Activated CD8-positive, alpha-beta memory T cell treated with anti-CD3 and anti-CD28 coated beads, Interleukin-2, amount 50 U/mL, for 48 hours (primary cell): Measurements from ENCODE around the gene SNX25.
"Not testable (repeated sequence)": the region's sequence is repeated elsewhere in the genome, so short reads cannot be mapped to it uniquely, and the experiment has no call there.

Experiments used
- DNase-seq: peaks from one replicate; pipeline ENCODE4 v3.0.0-alpha.2; 2020

The SNX25 gene

GRCh38 chr4:185352202-185352601, 142.8 kb downstream of the SNX25 start:
- no peak for DNase-seq

- DNase-seq = no peak
Measured at GRCh38 chr4:185352741-185353140, 143.3 kb downstream of the SNX25 start.

GRCh38 chr4:185357211-185357610, 147.8 kb downstream of the SNX25 start:
- DNase-seq = no peak

- DNase-seq = no peak
Measured at GRCh38 chr4:185357733-185358440, 148.5 kb downstream of the SNX25 start.

GRCh38 chr4:185358514-185358913, 149.1 kb downstream of the SNX25 start:
- no peak for DNase-seq

- DNase-seq = no peak
Measured at GRCh38 chr4:185358959-185359358, 149.6 kb downstream of the SNX25 start.

GRCh38 chr4:185359767-185360446, 150.5 kb downstream of the SNX25 start:
- DNase-seq = no peak

- DNase-seq = no peak
Measured at GRCh38 chr4:185361872-185362271, 152.5 kb downstream of the SNX25 start.

GRCh38 chr4:185362570-185362969, 153.2 kb downstream of the SNX25 start:
- not testable (repeated sequence) for DNase-seq

- DNase-seq = no peak
Measured at GRCh38 chr4:185363251-185363650, 153.9 kb downstream of the SNX25 start.

- DNase-seq = no peak
Measured at GRCh38 chr4:185364886-185365285, 155.5 kb downstream of the SNX25 start.

GRCh38 chr4:185369731-185370130, 160.3 kb downstream of the SNX25 start:
- DNase-seq = no peak

GRCh38 chr4:185370268-185370949, 161.0 kb downstream of the SNX25 start:
- DNase-seq = no peak

GRCh38 chr4:185371702-185372101, 162.3 kb downstream of the SNX25 start:
- no peak for DNase-seq

GRCh38 chr4:185374027-185374426, 164.6 kb downstream of the SNX25 start:
- DNase-seq = no peak

GRCh38 chr4:185374573-185374972, 165.2 kb downstream of the SNX25 start:
- no peak for DNase-seq

- DNase-seq = no peak
Measured at GRCh38 chr4:185378264-185378663, 168.9 kb downstream of the SNX25 start.

GRCh38 chr4:185379326-185380295, 170.2 kb downstream of the SNX25 start:
- no peak for DNase-seq

GRCh38 chr4:185380320-185380719, 170.9 kb downstream of the SNX25 start:
- no peak for DNase-seq

GRCh38 chr4:185381288-185382196, 172.1 kb downstream of the SNX25 start:
- DNase-seq = no peak

GRCh38 chr4:185382754-185383153, 173.4 kb downstream of the SNX25 start:
- DNase-seq = no peak

- DNase-seq = no peak
Measured at GRCh38 chr4:185383451-185383850, 174.1 kb downstream of the SNX25 start.
